Activated CD8-positive, alpha-beta T cell treated with anti-CD3 and anti-CD28 coated beads for 36 hours (primary cell): ENCODE results near the gene GPBP1. TPM values are rescaled to one million over a fixed set of nuclear protein-coding genes. Genes with fewer than 3 reads are reported as not detected.
A peak's percentile ranks its signal among the peaks of the same experiment; 100 is the strongest.
"Not testable (repeated sequence)": the region's sequence is repeated elsewhere in the genome, so short reads cannot be mapped to it uniquely, and the experiment has no call there.

Source experiments
- ATAC-seq: fragments of 200-7000 bp; cut with Tn5 transposase; one replicate; pipeline ENCODE4 v1.10.0; 2021; ENCODE audit warnings: mild to moderate bottlenecking, moderate library complexity
- CTCF ChIA-PET: fragments of 350-600 bp; sonication (Branson Sonifier 250); formaldehyde crosslinking; loops from one replicate; lab custom pipeline; 2021; ENCODE audit warnings: antibody characterized with exemption; lab: Charles Lee
- POLR2A ChIA-PET: fragments of 350-600 bp; sonication (Branson Sonifier 250); formaldehyde crosslinking; loops from one replicate; lab custom pipeline; 2021; ENCODE audit warnings: antibody characterized with exemption; lab: Charles Lee
- DNase-seq: peaks from one replicate; pipeline ENCODE4 v3.0.0-alpha.2; 2020
- H3K27ac Mint-ChIP-seq: one replicate; pipeline ENCODE4 v1.8.0; 2021; ENCODE audit warnings: mild to moderate bottlenecking, mixed read lengths
- H3K27me3 Mint-ChIP-seq: one replicate; pipeline ENCODE4 v1.8.0; 2021; ENCODE audit warnings: mixed read lengths
- H3K36me3 Mint-ChIP-seq: one replicate; pipeline ENCODE4 v1.8.0; 2021; ENCODE audit warnings: low read depth, mixed read lengths
- H3K4me1 Mint-ChIP-seq: one replicate; pipeline ENCODE4 v1.8.0; 2021; ENCODE audit warnings: low read depth, mixed read lengths
- H3K4me3 Mint-ChIP-seq: one replicate; pipeline ENCODE4 v1.8.0; 2021; ENCODE audit warnings: mild to moderate bottlenecking, moderate library complexity, mixed read lengths
- H3K9me3 Mint-ChIP-seq: one replicate; pipeline ENCODE4 v1.8.0; 2021; ENCODE audit warnings: mixed read lengths
- intact Hi-C: fragments of 100-400 bp; cut with micrococcal nuclease; formaldehyde crosslinking; loops from one replicate; pipeline ENCODE4 v1.10.0; 2022
- total RNA-seq, 2 experiments: library from RNA; stranded (reverse); gene quantifications; one replicate each; pipeline ENCODE4 v1.2.3, GENCODE V29; 2021
- TF ChIP-seq, protein P1 (sequence below): fragments of 200-600 bp; IDR thresholded peaks from one replicate; pipeline ENCODE4 v1.8.0; 2022; ENCODE audit warnings: antibody characterized with exemption, mild to moderate bottlenecking

The GPBP1 gene
- total RNA-seq, 2 experiments from 2014 or later, result 87.9 to 88.5 TPM

DNA sequence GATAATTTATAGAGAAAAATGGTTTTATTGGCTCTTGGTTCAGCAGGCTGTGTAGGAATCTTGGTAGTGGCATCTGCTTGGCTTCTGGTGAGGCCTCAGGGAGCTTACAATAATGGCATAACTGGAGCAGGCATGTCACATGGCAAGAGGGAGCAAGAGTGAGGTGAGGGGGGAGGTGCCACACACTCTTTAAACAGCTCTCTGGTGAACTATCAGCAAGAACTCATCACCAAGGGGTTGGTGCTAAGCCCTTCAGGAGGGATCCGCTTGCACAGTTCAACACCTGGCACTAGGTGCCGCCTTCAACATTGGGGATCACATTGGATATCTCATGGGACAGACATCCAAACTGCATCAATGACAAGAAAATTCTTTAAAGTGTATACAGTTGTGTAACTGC lies 10.5 kb downstream of the GPBP1 start:
- Mint-ChIP-seq H3K27me3 (no peaks in the 10 kb centered on the region), H3K36me3 (peaks cover 57% of the 10 kb centered on the region), H3K27ac (peak overlapping the region; percentile 63), H3K4me1 (peaks cover 70% of the 10 kb centered on the region), H3K9me3 (peaks cover 2% of the 10 kb centered on the region), H3K4me3 (no peak overlapping the region)
- TF ChIP-seq, protein P1, sequence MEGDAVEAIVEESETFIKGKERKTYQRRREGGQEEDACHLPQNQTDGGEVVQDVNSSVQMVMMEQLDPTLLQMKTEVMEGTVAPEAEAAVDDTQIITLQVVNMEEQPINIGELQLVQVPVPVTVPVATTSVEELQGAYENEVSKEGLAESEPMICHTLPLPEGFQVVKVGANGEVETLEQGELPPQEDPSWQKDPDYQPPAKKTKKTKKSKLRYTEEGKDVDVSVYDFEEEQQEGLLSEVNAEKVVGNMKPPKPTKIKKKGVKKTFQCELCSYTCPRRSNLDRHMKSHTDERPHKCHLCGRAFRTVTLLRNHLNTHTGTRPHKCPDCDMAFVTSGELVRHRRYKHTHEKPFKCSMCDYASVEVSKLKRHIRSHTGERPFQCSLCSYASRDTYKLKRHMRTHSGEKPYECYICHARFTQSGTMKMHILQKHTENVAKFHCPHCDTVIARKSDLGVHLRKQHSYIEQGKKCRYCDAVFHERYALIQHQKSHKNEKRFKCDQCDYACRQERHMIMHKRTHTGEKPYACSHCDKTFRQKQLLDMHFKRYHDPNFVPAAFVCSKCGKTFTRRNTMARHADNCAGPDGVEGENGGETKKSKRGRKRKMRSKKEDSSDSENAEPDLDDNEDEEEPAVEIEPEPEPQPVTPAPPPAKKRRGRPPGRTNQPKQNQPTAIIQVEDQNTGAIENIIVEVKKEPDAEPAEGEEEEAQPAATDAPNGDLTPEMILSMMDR, result no peak
- ChIA-PET POLR2A (no interaction called here), CTCF (no interaction called here)
- peak; percentile 38 for ATAC-seq
- intact Hi-C loops, result no loop called here
- peak; percentile 15 for DNase-seq

DNA sequence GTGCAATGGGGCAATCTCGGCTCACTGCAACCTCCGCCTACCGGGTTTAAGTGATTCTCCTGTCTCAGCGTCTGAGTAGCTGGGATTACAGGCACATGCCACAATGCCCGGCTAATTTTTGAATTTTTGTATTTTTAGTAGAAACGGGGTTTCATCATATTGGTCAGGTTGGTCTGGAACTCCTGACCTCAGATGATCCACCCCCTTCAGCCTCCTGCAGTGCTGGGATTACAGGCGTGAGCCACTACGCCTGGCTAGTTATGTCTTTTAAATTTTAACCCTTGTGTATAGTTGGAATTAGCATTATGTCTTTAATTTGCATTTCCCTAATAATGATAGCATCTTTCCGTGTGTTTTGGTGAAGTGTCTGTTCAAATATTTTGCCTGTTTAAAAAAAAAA lies 11.5 kb downstream of the GPBP1 start:
- ATAC-seq, result no peak

DNA sequence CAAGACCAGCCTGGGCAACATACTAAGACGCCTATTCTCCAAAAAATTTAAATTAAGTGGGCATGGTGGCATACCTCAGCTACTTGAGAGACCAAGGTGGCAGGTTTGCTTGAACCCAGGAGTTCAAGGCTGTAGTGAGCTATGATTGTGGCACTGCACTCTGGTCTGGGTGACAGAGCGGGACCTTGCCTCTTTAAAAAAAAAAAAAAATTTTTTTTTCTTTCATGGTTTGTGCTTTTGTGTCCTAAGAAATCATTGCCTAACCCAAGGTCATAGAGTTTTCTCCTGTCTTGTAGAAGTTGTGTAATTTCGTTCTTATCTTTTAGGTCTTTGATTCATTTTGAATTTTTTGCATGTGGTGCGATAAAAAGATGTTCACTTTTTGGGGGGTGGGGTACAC lies 12.3 kb downstream of the GPBP1 start:
- intact Hi-C loops, result no loop called here
- ChIA-PET POLR2A (no interaction called here), CTCF (no interaction called here)
- H3K4me3 Mint-ChIP-seq, result no peak overlapping the region
- no peaks in the 10 kb centered on the region for H3K27me3 Mint-ChIP-seq
- ATAC-seq (no peak), DNase-seq (no peak)
- peaks cover 2% of the 10 kb centered on the region for H3K9me3 Mint-ChIP-seq
- H3K4me1 Mint-ChIP-seq, result peaks cover 65% of the 10 kb centered on the region
- H3K27ac Mint-ChIP-seq, result no peak overlapping the region
- TF ChIP-seq, protein P1, result no peak
- peaks cover 44% of the 10 kb centered on the region for H3K36me3 Mint-ChIP-seq

More for the DNA sequence above, 11.5 kb downstream of the GPBP1 start:
- peaks cover 70% of the 10 kb centered on the region for H3K4me1 Mint-ChIP-seq
- peaks cover 52% of the 10 kb centered on the region for H3K36me3 Mint-ChIP-seq
- TF ChIP-seq, protein P1, result no peak
- intact Hi-C loops, result no loop called here
- H3K4me3 Mint-ChIP-seq, result no peak overlapping the region
- ChIA-PET POLR2A (no interaction called here), CTCF (no interaction called here)
- H3K27ac Mint-ChIP-seq, result no peak overlapping the region
- peaks cover 2% of the 10 kb centered on the region for H3K9me3 Mint-ChIP-seq
- no peak for DNase-seq
- no peaks in the 10 kb centered on the region for H3K27me3 Mint-ChIP-seq

DNA sequence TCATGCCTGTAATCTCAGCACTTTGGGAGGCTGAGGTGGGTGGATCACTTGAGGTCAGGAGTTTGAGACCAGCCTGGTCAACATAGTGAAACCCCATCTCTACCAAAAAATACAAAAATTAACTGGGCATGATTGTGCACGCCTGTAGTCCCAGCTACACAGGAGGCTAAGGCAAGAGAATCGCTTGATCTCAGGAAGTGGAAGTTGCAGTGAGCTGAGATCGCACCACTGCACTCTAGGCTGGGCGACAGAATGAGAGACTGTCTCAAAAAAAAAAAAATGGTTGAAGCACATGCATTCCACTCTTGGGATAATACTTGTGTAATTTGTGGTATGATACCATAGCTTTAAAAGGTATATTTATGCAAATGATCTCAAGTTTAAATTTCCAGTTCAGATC lies 14.1 kb downstream of the GPBP1 start:
- ATAC-seq, H3K4me3 Mint-ChIP-seq, DNase-seq: not testable (repeated sequence)

DNA sequence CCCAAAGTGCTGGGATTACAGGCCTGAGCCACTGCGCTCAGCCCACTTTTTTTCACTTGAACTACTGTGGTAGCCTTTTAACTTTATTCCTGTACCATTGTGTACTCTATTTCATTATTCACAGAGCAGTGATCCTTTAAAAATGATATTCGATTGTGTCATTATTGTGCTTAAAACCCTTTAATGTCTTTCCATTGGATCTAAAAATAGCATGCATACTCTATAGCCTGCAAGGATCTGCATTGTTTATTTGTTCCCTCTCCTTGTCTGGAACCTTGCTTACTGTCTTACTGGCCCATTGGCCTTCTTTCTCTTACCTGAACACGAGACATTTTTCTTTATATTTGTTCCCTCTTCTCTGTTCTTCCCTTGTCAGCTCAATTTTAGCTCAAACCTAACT lies 15.7 kb downstream of the GPBP1 start:
- Mint-ChIP-seq H3K27ac (no peak overlapping the region), H3K36me3 (peaks cover 51% of the 10 kb centered on the region), H3K4me1 (peaks cover 83% of the 10 kb centered on the region), H3K4me3 (no peak overlapping the region), H3K9me3 (peaks cover 1% of the 10 kb centered on the region), H3K27me3 (no peaks in the 10 kb centered on the region)
- intact Hi-C loops, result no loop called here
- TF ChIP-seq, protein P1, result no peak
- POLR2A ChIA-PET, result interaction anchor here (1.9 kb wide), 1 partner anchor 16 kb away, joined by 7 read pairs; the partner anchor contains the start of gene GPBP1
- CTCF ChIA-PET, result interaction anchor here (1.2 to 1.9 kb wide), 3 partner anchors 13 to 78 kb away, joined by 3 to 5 read pairs (median 3); no protein-coding TSS in a partner anchor
- ATAC-seq, result no peak
- no peak for DNase-seq

More for the DNA sequence above, 14.1 kb downstream of the GPBP1 start:
- H3K27me3 Mint-ChIP-seq, intact Hi-C loops, H3K9me3 Mint-ChIP-seq: not testable (repeated sequence)
- peaks cover 52% of the 10 kb centered on the region for H3K36me3 Mint-ChIP-seq
- peak overlapping the region; percentile 55 for H3K27ac Mint-ChIP-seq
- ChIA-PET POLR2A (interaction anchor here (0.7 to 2.2 kb wide), 4 partner anchors 9 to 41 kb away, joined by 3 to 5 read pairs (median 3); no protein-coding TSS in a partner anchor), CTCF (interaction anchor here (0.6 to 1.9 kb wide), 4 partner anchors 15 to 50 kb away, joined by 3 to 5 read pairs (median 4); no protein-coding TSS in a partner anchor)
- H3K4me1 Mint-ChIP-seq, result peaks cover 73% of the 10 kb centered on the region
